ENCODE measurements around the gene DSCAML1. TPM values are rescaled to one million over a fixed set of nuclear protein-coding genes. Genes with fewer than 3 reads are reported as not detected.

DSCAML1 gene
- total RNA-seq, 1 experiment from 2014 or later = not detected

DNA sequence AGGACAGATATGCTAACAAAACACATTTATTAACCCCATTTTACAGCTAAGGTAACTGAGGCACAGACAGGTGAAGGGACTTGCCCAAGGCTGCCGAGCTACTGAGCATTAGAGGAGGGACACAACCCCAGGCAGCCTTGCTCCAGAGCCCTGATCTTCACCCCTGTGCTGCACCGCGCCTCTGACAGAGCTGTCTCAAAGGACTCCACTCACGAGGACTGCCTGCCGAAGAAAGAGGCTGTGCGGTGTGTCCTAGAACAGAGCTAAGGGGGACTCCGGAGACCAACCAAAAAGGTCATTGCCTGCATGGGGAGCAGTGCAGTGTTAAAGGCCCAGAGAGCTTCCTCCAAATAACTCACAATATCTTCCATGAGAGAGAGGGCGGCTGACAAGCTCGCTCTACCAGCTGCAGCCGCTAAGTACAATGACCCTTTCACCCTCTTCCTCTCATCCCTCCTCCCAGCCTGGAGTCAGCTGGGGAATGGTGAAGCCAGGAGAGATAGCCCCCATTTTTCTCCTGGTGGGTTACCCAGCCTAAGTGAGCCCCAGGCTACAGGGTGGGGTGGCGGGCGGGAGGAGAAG, 119.2 kb downstream of the DSCAML1 start:
- no peak overlapping the region for H2AFZ ChIP-seq (ENCODE audit: low read depth, low read length, poor library complexity, severe bottlenecking)
- H3K4me2 ChIP-seq (ENCODE audit: low read length) = no peak overlapping the region
- CTCF ChIA-PET = no interaction called here
- no peaks in the 10 kb centered on the region for H3K9me3 ChIP-seq (ENCODE audit: control insufficient read depth in 1 of 2, insufficient read depth in 1 of 2, low read depth in 1 of 2, low read length in 2 of 2)
- H3K27ac ChIP-seq (ENCODE audit: low read depth, low read length) = no peak overlapping the region
- H3K4me1 ChIP-seq (ENCODE audit: control insufficient read depth in 1 of 2, insufficient read depth in 2 of 2, low read length in 2 of 2) = no peaks in the 10 kb centered on the region
- no peaks in the 10 kb centered on the region for H3K9me2 ChIP-seq (ENCODE audit: insufficient read depth)
- no peak for DNase-seq (ENCODE audit: low read depth, low spot score)
- no peak overlapping the region for H3K4me3 ChIP-seq (replicated peaks in 1 of 2; ENCODE audit: low read depth in 1 of 2, low read length in 2 of 2)
- POLR2A ChIA-PET = no interaction called here
- no peak for ATAC-seq
- intact Hi-C loops (cut with micrococcal nuclease) = no loop called here
- no peaks in the 10 kb centered on the region for H3K36me3 ChIP-seq (ENCODE audit: control insufficient read depth in 1 of 2, insufficient read depth in 2 of 2, low read length in 2 of 2)
- H3K27me3 ChIP-seq (ENCODE audit: insufficient read depth, low read length) = peaks cover 58% of the 10 kb centered on the region
- H3K9ac ChIP-seq (ENCODE audit: low read length) = no peak overlapping the region
- no peaks in the 10 kb centered on the region for H3K79me2 ChIP-seq (ENCODE audit: insufficient read depth, low read length)
- H4K20me1 ChIP-seq (ENCODE audit: insufficient read depth) = no peaks in the 10 kb centered on the region
- BruUV-seq (replicated peaks) = no TSS peak
- TF ChIP-seq, protein P1, sequence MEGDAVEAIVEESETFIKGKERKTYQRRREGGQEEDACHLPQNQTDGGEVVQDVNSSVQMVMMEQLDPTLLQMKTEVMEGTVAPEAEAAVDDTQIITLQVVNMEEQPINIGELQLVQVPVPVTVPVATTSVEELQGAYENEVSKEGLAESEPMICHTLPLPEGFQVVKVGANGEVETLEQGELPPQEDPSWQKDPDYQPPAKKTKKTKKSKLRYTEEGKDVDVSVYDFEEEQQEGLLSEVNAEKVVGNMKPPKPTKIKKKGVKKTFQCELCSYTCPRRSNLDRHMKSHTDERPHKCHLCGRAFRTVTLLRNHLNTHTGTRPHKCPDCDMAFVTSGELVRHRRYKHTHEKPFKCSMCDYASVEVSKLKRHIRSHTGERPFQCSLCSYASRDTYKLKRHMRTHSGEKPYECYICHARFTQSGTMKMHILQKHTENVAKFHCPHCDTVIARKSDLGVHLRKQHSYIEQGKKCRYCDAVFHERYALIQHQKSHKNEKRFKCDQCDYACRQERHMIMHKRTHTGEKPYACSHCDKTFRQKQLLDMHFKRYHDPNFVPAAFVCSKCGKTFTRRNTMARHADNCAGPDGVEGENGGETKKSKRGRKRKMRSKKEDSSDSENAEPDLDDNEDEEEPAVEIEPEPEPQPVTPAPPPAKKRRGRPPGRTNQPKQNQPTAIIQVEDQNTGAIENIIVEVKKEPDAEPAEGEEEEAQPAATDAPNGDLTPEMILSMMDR (IDR thresholded peaks at IDR 0.05 in 2 of 3, conservative IDR thresholded peaks at IDR 0.05 in 1 of 3; ENCODE audit: borderline replicate concordance in 1 of 3, insufficient read depth in 1 of 3, low read depth in 2 of 3, low read length in 2 of 3) = no peak
- no peak for TF ChIP-seq JUND (IDR thresholded peaks at IDR 0.05)
- RAD21 ChIA-PET (ENCODE audit: low non-redundant PET in 1 of 2, low total read pairs in 2 of 2, uncharacterized antibody in 2 of 2, unreplicated experiment in 2 of 2) = no interaction called here

DNA sequence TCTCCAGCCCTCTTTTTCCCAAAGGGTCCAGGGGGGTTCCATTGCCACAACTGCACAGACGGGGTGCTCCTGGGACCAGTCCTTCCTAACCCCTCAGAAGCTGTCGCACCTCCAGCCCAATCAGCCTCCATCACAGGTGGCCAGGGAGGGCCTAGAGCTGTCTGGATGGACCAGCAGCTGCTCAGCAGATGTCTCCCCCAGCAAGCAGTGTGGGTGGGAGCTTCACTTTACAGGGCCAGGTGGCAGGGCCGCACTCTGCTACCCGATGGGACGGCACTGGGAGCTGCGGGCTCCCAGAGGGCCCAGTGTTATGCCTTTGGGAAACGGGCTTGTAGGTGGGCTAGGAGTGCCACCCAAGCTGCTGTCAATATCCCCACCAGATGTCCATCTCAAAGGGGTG, 120.5 kb downstream of the DSCAML1 start:
- no TSS peak for BruUV-seq (replicated peaks)
- H3K9ac ChIP-seq (ENCODE audit: low read length) = no peak overlapping the region
- H3K4me2 ChIP-seq (ENCODE audit: low read length) = no peak overlapping the region
- H3K9me2 ChIP-seq (ENCODE audit: insufficient read depth) = no peaks in the 10 kb centered on the region
- no peaks in the 10 kb centered on the region for H3K9me3 ChIP-seq (ENCODE audit: control insufficient read depth in 1 of 2, insufficient read depth in 1 of 2, low read depth in 1 of 2, low read length in 2 of 2)
- POLR2A ChIA-PET = no interaction called here
- H3K36me3 ChIP-seq (ENCODE audit: control insufficient read depth in 1 of 2, insufficient read depth in 2 of 2, low read length in 2 of 2) = no peaks in the 10 kb centered on the region
- ATAC-seq (no peak), DNase-seq (ENCODE audit: low read depth, low spot score) (no peak)
- intact Hi-C loops (cut with micrococcal nuclease) = no loop called here
- H3K27ac ChIP-seq (ENCODE audit: low read depth, low read length) = no peak overlapping the region
- CTCF ChIA-PET = no interaction called here
- H4K20me1 ChIP-seq (ENCODE audit: insufficient read depth) = no peaks in the 10 kb centered on the region
- H2AFZ ChIP-seq (ENCODE audit: low read depth, low read length, poor library complexity, severe bottlenecking) = no peak overlapping the region
- RAD21 ChIA-PET (ENCODE audit: low non-redundant PET in 1 of 2, low total read pairs in 2 of 2, uncharacterized antibody in 2 of 2, unreplicated experiment in 2 of 2) = no interaction called here
- H3K4me3 ChIP-seq (replicated peaks in 1 of 2; ENCODE audit: low read depth in 1 of 2, low read length in 2 of 2) = no peak overlapping the region
- peaks cover 64% of the 10 kb centered on the region for H3K27me3 ChIP-seq (ENCODE audit: insufficient read depth, low read length)
- no peaks in the 10 kb centered on the region for H3K79me2 ChIP-seq (ENCODE audit: insufficient read depth, low read length)
- TF ChIP-seq, protein P2, sequence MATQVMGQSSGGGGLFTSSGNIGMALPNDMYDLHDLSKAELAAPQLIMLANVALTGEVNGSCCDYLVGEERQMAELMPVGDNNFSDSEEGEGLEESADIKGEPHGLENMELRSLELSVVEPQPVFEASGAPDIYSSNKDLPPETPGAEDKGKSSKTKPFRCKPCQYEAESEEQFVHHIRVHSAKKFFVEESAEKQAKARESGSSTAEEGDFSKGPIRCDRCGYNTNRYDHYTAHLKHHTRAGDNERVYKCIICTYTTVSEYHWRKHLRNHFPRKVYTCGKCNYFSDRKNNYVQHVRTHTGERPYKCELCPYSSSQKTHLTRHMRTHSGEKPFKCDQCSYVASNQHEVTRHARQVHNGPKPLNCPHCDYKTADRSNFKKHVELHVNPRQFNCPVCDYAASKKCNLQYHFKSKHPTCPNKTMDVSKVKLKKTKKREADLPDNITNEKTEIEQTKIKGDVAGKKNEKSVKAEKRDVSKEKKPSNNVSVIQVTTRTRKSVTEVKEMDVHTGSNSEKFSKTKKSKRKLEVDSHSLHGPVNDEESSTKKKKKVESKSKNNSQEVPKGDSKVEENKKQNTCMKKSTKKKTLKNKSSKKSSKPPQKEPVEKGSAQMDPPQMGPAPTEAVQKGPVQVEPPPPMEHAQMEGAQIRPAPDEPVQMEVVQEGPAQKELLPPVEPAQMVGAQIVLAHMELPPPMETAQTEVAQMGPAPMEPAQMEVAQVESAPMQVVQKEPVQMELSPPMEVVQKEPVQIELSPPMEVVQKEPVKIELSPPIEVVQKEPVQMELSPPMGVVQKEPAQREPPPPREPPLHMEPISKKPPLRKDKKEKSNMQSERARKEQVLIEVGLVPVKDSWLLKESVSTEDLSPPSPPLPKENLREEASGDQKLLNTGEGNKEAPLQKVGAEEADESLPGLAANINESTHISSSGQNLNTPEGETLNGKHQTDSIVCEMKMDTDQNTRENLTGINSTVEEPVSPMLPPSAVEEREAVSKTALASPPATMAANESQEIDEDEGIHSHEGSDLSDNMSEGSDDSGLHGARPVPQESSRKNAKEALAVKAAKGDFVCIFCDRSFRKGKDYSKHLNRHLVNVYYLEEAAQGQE (IDR thresholded peaks at IDR 0.05; ENCODE audit: low read depth) = no peak
- TF ChIP-seq YY1 (IDR thresholded peaks at IDR 0.05; ENCODE audit: extremely low read depth, insufficient replicate concordance, low read depth, low read length) (no peak), TCF7L2 (IDR thresholded peaks at IDR 0.05; ENCODE audit: borderline replicate concordance, extremely low read depth, insufficient read depth, insufficient read length) (no peak), FOSL1 (IDR thresholded peaks at IDR 0.05; ENCODE audit: low read depth) (no peak), ZFX (IDR thresholded peaks at IDR 0.05) (no peak), ZNF274 (IDR thresholded peaks at IDR 0.05; ENCODE audit: low read depth, low read length) (no peak), EGR1 (IDR thresholded peaks at IDR 0.05; ENCODE audit: low read depth) (no peak), POLR2A (IDR thresholded peaks at IDR 0.05; ENCODE audit: borderline replicate concordance, extremely low read depth, insufficient read depth, insufficient read length) (no peak), POLR2AphosphoS5 (IDR thresholded peaks at IDR 0.05; ENCODE audit: low read depth, low read length) (no peak), EZH2phosphoT487 (IDR thresholded peaks at IDR 0.05; ENCODE audit: borderline replicate concordance) (no peak), CBX3 (IDR thresholded peaks at IDR 0.05; ENCODE audit: low read depth) (no peak), SP1 (IDR thresholded peaks at IDR 0.05; ENCODE audit: low read depth) (no peak), RAD21 (IDR thresholded peaks at IDR 0.05; ENCODE audit: low read depth) (no peak)
- no peaks in the 10 kb centered on the region for H3K4me1 ChIP-seq (ENCODE audit: control insufficient read depth in 1 of 2, insufficient read depth in 2 of 2, low read length in 2 of 2)

All from HCT116 (cell line).